Thoracic aorta (tissue), 2 donors: Measurements from ENCODE around the gene NTSR1. TPM values are rescaled to one million over a fixed set of nuclear protein-coding genes. Genes with fewer than 3 reads are reported as not detected.

Experiments used
- ATAC-seq: fragments of 150-250 bp; one replicate; pipeline ENCODE4 v1.8.0; 2017; ENCODE audit warnings: low read depth; ENCODE audit not compliant: insufficient number of reproducible peaks, low FRiP score
- DNase-seq: peaks from one replicate; pipeline ENCODE4 v3.0.0-alpha.2; 2020; ENCODE audit warnings: low spot score
- H3K27ac ChIP-seq, 2 donors: fragments of 200-600 bp; sonication (generic); 1 replicate in 1 of 2; 2 replicates in 1 of 2; pipeline ENCODE4 v1.5.1; 2016; ENCODE audit warnings: mild to moderate bottlenecking in 2 of 2, moderate library complexity in 2 of 2
- H3K27me3 ChIP-seq: fragments of 200-600 bp; sonication (generic); replicated peaks from 2 replicates; pipeline ENCODE4 v1.6.0; 2016; ENCODE audit warnings: mild to moderate bottlenecking; ENCODE audit not compliant: insufficient read depth
- H3K36me3 ChIP-seq: fragments of 200-600 bp; sonication (generic); one replicate; pipeline ENCODE4 v1.5.1; 2016
- H3K4me1 ChIP-seq, 2 donors: fragments of 200-600 bp; sonication (generic); 1 replicate in 1 of 2; 2 replicates in 1 of 2; pipeline versions ENCODE4 v1.5.1 to v1.6.0; 2016; ENCODE audit warnings: low read depth in 2 of 2, mild to moderate bottlenecking in 1 of 2; ENCODE audit not compliant: control insufficient read depth in 1 of 2
- H3K4me3 ChIP-seq: fragments of 200-600 bp; sonication (generic); 2 replicates; pipeline ENCODE4 v1.5.1; 2016; ENCODE audit warnings: mild to moderate bottlenecking
- H3K9me3 ChIP-seq: fragments of 200-600 bp; sonication (generic); 2 replicates; pipeline ENCODE4 v1.5.1; 2016
- total RNA-seq, 2 donors: library from RNA; depleted of rRNA; stranded (reverse); fragments of >200 nt; gene quantifications; one replicate each; pipeline versions ENCODE4 v1.1.0 to v1.2.3, GENCODE V29; 2016
- TF ChIP-seq, protein P1 (sequence below): fragments of 200-600 bp; sonication (generic); IDR thresholded peaks from one replicate; pipeline ENCODE4 v1.5.1; 2019; ENCODE audit warnings: antibody characterized with exemption

The NTSR1 gene
- total RNA-seq, 2 donors from 2014 or later: not detected

DNA sequence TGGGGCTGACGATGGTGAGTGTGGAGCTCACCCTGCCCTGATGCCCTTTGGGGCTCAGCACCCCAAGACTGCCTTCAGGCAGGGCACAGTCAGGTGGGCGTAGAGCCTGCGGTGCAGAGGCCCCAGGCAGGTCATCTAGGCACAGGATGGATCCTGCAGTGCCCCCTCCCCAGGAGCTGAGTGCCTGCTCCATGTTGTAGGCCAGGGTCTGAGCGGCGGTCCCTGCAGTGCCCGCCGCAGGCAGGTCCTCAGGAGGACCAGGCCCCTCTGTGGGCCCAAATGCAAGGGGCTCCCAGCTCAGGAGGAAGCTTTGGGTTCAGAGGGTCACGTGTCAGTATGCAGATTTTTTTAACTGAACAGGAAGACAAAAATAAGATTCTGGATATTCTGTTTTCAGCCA, 90.4 kb downstream of the NTSR1 start:
- Histone ChIP-seq H3K27me3 (no peaks in the 10 kb centered on the region), H3K4me1 (peaks cover 4 to 21% of the 10 kb centered on the region in 2 donors), H3K36me3 (peaks cover 9% of the 10 kb centered on the region), H3K4me3 (no peak overlapping the region), H3K27ac (no peak overlapping the region), H3K9me3 (no peaks in the 10 kb centered on the region)
- no peak for ATAC-seq
- TF ChIP-seq, protein P1, sequence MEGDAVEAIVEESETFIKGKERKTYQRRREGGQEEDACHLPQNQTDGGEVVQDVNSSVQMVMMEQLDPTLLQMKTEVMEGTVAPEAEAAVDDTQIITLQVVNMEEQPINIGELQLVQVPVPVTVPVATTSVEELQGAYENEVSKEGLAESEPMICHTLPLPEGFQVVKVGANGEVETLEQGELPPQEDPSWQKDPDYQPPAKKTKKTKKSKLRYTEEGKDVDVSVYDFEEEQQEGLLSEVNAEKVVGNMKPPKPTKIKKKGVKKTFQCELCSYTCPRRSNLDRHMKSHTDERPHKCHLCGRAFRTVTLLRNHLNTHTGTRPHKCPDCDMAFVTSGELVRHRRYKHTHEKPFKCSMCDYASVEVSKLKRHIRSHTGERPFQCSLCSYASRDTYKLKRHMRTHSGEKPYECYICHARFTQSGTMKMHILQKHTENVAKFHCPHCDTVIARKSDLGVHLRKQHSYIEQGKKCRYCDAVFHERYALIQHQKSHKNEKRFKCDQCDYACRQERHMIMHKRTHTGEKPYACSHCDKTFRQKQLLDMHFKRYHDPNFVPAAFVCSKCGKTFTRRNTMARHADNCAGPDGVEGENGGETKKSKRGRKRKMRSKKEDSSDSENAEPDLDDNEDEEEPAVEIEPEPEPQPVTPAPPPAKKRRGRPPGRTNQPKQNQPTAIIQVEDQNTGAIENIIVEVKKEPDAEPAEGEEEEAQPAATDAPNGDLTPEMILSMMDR: no peak
- DNase-seq: no peak

DNA sequence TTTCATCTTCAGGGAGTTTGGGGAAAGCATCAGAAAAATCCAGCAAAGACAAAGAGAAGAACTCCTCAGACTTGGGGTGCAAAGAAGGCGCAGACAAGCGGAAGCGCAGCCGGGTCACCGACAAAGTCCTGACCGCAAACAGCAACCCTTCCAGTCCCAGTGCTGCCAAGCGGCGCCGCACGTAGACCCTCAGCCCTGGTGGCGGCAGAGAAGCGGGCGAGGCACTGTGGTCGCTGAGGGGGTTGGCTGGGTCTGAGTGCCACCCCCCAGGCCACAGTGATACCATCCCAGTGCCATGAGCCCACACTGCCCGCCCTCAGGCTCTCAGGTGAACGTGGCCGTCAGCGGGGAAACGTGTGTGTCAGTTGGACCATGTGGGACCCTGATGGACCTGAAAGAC, 90.8 kb downstream of the NTSR1 start:
- TF ChIP-seq, protein P1: no peak
- Histone ChIP-seq H3K27ac (no peak overlapping the region), H3K36me3 (peaks cover 9% of the 10 kb centered on the region), H3K27me3 (no peaks in the 10 kb centered on the region), H3K4me3 (no peak overlapping the region), H3K4me1 (peaks cover 7 to 24% of the 10 kb centered on the region in 2 donors), H3K9me3 (no peaks in the 10 kb centered on the region)
- no peak for ATAC-seq
- no peak for DNase-seq

DNA sequence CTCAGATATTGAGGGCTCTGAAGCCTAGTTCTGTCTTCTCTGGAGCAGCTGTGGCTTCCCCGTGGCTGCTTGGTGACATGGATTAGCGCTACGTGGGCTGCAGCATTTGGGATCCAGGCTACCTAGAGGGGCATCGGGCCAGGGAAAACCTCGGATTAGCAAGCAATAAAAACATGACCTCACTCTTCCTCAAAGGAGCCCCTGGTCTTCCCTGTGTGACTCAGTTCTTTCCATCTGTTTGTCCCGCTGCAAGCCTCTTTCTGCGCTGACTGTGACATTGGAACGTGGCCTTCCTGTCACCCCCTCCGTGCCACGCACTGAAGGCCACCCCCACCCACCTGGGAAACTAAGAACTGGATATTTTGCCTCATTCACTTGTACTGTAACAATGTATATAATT, 91.2 kb downstream of the NTSR1 start:
- H3K4me1 ChIP-seq: peaks cover 7 to 20% of the 10 kb centered on the region in 2 donors
- H3K36me3 ChIP-seq: peaks cover 9% of the 10 kb centered on the region
- DNase-seq (no peak), ATAC-seq (no peak)
- H3K27me3 ChIP-seq: no peaks in the 10 kb centered on the region
- H3K4me3 ChIP-seq: no peak overlapping the region
- no peaks in the 10 kb centered on the region for H3K9me3 ChIP-seq
- TF ChIP-seq, protein P1: no peak
- no peak overlapping the region for H3K27ac ChIP-seq

DNA sequence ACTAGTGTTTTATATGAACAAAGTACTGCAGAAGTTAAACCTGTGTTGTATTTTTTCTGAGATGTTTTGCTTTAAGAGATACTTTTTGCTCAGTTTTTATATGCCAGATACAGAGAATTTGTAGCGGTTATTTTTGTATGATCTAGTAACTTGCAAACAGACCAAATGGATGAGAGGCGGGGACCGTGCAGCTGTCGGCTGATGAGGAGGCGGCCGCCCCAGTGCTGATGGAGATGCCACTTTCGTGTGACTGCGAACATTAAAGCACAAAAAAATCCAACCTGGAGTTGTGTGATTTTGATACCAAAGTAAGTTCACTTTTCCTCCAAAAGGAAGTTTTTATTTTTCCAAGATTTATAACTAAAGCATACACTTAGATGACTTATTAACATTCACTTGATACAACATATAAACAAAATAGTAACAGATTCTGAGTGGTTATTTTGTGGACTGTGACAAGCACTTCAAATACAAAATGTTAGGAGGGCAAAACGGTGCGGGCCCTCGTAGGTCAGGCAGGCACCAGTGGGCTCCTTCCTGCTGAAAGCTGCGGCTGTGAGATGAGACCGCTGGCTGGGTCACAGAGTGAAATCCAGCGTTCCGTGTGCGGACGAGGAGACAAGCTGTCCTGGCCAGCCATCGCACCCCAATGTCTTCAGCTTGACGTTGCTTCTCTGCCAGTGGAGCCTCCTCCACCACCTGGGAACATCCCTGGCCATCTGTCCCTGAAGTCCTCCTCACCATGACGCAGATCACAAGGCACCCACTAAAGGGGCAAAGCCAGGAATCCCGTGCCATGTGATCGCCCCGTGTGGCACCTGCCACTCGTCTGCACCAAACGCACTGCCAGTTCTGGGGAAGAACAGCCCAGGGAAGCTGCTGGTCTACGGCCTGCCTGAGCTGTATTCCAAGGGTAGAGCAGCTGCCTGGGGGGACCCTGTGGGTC, 92.0 kb downstream of the NTSR1 start:
- Histone ChIP-seq H3K4me1 (peaks cover 7 to 20% of the 10 kb centered on the region in 2 donors), H3K9me3 (no peaks in the 10 kb centered on the region), H3K27me3 (no peaks in the 10 kb centered on the region), H3K27ac (no peak overlapping the region), H3K36me3 (peaks cover 9% of the 10 kb centered on the region), H3K4me3 (no peak overlapping the region)
- TF ChIP-seq, protein P1: no peak
- ATAC-seq (no peak), DNase-seq (no peak)

DNA sequence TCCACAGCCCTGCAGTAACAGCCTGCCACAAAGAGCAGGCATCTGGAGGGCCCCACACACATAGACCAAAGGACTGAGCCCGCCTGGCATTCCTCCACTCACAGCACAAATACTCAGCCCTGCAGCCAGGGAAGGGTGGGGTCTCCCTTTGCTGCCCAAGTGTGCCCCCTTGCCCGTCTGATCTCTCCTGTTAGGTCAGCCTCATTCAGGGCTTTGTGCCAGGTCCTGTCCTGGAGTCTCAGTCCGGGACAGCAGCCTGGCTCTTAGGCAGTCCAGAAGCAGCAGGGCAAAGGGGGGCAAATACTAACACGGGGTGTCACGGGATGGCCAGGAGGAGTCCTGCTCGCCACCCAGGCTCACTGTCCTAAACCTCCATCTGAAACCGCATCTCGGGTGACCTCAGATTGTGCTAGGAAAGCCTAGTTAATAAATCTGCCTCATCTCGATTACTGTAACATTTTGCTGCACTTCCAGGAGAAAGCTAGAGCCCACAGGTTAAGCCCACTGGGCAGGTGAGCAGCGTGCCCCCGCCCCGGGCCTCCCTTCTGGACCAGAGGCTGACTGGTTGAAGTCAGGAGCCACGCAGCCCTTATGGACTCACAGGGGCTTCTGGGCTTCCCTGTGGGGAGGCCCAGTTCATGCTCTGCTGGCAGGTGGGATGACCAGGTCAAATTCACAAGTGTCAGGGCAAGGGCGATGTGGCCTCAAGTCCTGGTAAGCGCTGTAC, 92.8 kb downstream of the NTSR1 start:
- TF ChIP-seq, protein P1: no peak
- H3K27me3 ChIP-seq: no peaks in the 10 kb centered on the region
- DNase-seq (no peak), ATAC-seq (no peak)
- no peaks in the 10 kb centered on the region for H3K9me3 ChIP-seq
- H3K4me3 ChIP-seq: no peak overlapping the region
- H3K36me3 ChIP-seq: peaks cover 9% of the 10 kb centered on the region
- peaks cover 14 to 29% of the 10 kb centered on the region in 2 donors for H3K4me1 ChIP-seq
- H3K27ac ChIP-seq: no peak overlapping the region
